GM21723 (cell line): ENCODE data around the gene PLCD1.
"Not testable (repeated sequence)": the region's sequence is repeated elsewhere in the genome, so short reads cannot be mapped to it uniquely, and the experiment has no call there.

Source experiments
- ATAC-seq: cut with Tn5 transposase; IDR thresholded peaks from one replicate; pipeline ENCODE4 v1.9.1; 2021; ENCODE audit warnings: mild to moderate bottlenecking, moderate library complexity; ENCODE audit not compliant: unreplicated experiment

PLCD1 gene

DNA sequence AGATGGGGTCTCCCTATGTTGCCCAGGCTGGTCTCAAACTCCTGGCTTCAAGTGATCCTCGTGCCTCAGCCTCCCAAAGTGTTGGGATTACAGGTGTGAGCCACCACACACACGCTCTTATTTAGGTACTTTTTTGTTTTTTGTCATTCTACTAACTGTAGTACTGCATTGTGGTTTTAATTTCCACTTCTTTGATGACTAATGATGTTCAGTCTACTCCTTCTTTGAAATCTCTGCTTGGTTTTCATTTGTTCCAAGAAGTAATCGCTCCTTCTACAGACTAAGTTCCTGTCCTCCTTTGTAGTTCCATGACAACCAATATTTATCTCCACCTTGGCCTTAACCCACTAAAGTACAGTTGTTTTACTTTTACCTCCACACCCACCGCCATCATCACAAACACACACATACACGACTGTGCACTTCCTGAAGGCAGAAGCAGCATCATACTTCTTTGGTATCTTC is 9.0 kb upstream of the PLCD1 start:
- ATAC-seq: no peak

DNA sequence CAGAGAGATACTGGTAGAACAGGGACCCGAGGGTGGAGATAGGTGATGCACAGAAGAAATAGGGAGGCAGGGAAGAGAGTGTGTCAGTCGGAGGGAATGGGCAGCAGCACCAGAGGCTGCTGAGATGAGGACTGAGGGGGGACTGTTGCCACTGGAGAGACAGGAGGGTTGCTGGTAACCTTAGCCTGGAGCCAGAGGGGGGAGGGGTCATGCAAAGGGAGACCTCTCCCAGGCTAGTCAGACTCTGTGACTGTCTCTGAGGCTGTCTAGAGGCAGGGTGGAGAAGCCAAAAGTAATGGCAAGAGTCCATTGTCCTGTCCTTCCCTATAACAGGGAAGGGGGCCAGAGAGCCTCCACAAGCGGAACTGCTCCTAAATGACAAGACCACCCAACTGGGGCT is 7.5 kb upstream of the PLCD1 start:
- ATAC-seq: no peak

DNA sequence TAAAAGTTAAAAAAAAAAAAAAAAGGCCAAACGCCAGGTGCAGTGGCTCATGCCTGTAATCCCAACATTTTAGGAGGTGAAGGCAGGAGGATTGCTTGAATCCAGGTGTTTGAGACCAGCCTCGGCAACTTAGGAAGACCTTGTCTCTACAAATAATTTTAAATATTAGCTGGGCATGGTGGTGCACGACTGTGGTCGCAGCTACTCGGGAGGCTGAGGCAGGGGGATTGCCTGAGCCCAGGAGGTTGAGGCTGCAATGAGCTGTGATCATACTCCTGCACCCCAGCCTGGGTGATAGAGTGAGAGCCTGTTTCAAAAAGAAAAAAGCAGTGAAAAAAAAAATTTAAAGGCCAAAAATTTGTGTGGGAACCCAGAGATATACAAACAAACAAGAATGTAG is 6.8 kb upstream of the PLCD1 start:
- no peak for ATAC-seq

DNA sequence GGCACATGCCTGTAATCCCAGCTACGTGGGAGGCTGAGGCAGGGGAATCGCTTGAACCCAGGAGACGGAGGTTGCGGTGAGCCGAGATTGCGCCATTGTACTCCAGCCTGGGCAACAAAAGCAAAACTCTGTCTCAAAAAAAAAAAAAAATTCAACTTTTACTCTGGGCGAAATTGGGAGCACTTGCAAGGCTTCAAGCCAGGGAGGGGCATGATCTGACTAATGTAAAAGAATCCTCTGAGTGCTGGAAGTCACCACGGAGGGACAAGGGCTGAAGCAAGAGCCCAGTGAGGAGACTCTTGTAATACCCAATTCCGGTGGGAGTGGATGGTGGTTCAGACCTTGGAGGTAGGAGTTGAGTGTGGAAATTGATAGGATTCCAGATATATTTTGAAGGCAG is 4.9 kb upstream of the PLCD1 start:
- ATAC-seq: not testable (repeated sequence)

DNA sequence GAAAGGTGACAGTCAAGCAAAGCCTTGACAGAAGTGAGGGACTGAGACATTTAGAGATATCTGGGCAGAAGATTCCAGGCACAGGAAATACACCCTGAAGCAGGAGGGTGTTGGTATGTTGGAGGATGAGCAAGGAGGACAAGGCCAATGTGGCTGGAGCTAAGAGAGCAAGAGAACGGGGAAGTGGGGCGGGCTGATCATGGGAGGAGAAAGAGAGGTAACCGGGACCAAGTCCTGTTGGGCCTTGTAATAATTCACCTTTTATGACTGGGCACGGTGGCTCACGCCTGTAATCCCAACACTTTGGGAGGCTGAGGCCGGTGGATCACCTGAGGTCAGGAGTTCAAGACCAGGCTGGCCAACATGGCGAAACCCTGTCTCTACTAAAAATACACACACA is 4.1 kb upstream of the PLCD1 start:
- ATAC-seq: not testable (repeated sequence)

DNA sequence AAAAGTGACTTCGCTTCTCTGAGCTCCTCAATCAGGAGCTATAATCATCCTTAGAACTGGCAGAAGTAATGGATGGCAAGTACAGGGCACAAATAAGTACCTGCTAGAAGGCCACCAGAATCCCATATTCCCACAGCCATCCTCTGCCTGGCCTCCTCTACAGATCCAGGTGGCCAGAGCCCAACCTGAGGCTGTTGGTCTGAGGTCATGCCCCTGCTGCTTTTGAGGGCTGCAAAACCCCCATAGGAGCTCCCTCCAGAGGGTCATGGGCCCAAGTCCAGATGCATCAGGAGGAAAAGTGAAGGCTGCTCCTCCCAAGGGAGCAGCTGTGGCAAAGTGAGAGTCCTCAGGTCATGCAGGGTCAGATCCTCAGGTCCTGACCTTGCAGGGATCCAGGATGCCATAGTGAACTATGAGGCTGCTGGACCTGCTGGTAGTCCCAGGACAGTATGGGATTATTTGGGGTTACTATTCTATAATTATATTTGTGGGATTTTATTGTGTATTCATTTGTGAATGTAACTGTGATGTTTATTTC is 3.0 kb upstream of the PLCD1 start:
- ATAC-seq: no peak

DNA sequence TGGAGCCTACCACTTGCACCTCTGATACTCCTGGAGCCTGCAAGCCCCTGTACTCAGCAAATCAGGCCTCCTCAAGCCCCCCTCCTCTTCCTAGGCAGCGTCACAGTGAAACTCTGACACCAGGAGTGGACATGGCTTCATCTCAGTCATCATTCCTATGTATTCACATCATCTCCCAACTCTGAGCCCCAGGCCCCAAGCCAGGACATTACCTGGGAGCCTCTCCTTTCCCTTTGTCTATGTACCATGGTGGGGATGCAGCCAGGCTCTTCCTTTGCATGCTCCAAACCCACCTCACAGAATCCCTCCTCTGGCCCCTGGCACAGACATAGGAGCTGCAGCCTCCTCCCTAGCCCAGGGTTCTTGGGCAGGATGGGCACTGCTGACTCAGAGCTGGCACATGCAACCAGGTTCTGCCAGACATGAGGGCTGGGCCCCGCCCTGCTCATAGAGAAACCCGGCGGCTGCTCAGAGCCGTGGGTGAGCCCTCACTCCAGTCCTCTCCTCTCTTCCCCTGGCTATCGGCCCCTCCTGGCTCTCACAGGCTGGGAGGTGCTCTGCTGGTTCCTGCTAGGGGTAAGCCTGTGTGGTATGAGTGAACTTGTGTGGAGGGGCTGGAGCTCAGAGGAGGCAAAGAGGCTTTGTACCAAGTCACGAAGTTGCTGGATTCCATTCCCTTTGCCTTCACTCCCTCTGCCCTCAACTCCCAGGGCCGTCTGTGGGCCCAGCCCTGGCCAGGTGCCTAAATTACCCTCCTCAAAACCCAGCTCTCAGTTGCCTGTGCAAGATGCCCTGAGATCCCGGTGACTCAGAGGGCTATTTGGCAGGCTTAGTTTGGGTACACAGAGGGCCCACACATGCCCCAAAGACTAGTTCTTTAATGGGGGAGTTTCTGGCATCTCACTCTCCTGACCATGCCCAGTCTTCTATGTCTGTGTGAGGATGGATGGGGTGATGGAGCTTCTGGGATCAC is 1.9 kb upstream of the PLCD1 start:
- no peak for ATAC-seq

DNA sequence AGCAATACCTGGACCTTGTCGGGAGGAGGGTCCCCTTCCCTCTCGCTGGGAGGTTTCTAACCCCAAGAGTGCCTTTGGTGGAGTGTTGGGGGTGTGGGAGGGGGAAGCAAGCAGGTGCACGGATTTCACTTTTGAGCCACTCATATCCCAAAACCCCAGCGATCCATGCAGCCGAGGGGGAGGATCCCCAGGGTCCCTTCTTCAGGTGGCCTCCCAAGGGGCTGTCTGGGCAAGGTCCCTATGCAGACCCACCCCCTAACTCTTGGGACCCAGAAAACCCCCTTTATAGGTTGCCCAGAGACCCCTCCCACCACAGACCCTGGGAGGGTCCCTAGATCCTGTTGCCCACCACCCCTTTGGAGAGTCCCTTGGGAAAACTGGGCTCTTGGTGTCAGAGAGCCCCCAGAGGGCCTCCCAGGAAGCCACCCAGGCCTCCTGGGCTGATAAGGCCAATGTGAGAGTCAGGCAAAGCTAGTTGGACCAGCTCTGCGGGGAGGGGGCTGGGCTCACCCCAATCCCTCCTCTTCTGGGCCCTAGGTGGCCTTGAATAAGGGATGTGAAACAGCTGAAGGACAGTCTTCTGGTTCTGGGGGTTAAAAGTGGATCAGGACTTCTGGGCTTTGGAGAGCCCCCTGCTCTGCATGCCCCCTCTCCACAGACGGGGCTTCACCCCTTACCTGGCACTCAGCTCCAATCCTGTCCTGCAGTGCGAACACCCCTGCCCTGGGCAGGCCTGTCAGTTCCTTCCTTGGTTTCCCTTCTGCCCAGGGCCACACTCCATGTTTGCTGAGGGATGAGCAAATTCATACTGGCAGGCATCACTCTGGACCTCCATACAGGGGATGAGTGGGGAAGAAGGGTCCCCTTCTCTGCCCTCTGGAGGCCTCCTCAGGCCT is 932 bp upstream of the PLCD1 start:
- ATAC-seq: no peak

DNA sequence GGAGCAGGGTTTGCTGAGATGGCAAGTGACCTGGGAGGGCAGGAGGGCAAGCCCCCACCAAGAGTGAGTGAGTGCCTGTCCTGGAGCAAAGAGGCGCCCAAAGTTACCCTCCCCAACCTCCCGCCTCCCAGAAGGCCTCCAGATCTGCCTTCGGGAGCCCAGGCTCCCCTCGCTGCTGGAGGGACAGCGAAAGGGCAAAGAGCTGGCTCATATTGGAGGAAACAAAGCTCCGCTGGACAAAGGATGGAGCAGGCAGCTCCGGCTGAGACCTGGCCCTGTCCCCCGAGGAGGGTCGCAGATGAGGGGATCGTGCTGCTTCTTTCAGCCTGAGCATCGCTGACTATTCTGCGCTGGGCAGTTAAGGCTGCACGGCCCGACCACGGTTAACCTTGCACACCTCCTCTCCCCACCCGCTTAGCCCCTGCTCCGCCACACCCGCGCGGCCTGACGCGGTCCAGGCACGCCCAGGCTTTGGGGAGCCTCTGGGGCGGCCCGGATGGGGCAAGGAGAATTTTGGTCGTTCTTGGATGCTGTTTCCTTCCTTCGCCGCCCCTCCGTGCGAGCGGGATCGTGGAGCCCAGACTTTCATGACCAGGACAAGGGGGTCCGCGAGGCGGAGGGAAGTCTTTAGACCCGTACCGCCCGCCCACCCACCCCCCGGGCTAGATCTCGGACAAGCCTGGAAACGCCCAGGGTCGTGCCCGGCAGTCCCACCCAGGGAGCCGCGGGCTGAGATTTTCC is 651 bp downstream of the PLCD1 start:
- ATAC-seq: no peak

DNA sequence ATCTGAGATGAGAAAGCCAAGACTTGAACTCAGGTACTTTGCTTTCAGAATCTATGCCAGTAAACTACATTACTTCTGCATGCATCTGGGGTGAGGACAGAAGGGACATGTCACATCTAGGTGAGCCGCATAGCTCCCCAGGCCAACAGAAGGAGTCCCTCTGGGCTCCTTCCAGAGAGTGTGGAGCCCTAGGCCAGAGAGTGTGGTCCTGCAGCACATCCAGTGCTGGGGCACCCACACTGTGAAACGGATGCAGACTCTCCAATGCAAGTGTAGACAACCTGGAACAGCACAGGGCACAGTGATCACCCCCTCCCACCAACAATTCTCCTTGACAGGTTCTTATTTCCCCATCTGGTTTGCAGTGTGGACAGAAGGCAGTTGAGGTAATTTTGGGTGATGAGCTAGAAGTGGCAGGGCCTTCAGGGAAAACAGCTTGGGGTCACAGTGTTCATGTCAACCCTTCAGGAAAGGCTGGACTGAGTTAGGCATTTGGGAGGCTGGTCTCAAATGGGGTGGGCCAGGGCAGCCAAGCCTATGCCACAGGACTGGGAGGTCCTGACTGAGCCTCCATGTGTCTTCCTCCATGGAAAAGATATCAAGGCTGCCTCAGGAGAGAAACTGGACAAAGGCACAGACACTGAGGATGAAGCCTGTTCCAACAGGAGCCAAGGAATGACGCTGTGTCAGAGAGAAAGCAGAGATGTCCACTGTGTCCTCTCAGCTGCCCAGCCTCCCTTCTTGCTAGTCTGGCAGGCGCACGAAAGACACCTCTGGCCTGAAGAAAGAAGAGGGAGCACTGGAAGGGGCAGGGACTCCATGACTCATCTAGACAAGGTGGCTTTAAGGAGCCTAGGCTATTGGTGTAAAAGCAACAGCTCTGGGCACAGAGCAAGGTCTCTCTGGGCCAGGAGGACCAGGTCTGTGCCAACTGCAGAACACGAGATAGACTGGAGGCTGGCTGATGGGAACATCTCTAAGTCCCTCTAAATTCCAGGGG is 1.7 kb downstream of the PLCD1 start:
- ATAC-seq: no peak

DNA sequence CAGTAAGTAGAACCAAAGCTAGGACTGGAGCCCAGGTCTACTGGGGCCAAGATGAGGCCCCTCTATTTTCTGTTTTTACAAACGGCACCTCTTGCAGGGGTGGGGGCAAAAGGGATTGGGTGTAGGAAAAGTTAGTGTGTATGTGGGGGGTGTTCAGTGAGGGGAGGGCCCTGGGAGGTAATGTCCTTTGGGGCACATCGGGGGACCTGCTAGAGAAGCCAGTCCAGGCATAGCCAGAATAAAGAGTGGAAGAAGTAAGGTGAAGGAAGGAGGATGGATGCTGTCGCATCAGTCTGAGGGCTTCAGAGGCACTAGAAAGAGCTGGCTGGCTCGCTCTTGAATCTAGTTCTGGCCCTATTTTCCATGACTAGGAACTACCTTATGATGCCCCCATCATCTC is 2.6 kb downstream of the PLCD1 start:
- ATAC-seq: no peak

DNA sequence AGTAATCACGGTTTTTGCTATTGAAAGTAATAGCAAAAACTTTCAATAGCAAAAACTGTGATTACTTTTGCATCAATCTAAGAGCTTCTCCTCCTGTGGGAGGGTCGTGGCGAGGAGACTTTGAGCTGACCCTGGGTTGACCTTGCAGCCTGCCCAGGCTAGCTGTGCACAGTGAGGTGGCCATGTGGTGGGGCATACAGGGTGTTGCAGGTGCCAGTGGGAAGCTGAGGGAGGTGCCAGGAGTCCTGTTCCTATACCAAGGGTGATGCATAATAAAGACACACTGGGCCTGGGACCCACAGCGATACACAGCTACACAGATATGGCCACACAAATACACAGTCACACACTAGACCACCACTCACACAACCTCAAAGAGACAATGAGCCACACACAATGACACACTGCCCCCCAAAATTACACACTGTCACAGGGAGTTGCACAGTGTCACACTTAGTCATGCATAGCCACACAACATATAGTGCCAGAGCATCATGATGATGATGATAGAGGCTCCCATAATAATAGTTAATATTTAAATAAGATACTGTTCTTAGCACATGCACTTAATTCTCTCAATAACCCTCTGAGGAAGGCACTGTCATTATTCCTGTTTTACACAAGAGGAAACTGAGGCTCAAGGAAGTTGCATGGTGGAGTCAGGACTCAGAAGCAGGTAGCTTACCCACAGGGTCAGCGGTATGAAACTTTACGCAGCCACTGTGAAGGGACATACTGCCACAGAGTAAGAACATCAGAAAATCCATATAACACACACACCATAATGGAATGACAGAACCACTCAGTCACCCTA is 6.3 kb downstream of the PLCD1 start:
- ATAC-seq: no peak

DNA sequence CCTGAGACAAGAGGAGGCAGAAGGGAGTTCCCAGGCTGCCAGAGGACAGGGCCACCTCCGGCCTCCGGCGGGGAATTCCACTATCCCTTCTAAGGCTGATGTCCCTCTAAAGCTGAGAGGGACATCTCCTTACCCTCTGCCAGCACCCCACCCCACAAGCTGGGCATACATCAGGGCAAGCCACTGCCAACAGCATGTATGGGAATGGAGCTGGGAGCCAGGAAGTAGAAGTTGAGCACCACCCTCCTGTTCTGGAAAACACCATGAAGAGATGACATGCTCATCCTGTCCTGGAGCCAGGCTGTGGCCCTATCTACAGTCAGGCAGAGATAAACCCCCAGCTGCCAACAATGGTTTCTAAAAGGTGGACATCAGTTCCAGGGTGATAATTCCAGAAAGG is 7.1 kb downstream of the PLCD1 start:
- ATAC-seq: no peak

DNA sequence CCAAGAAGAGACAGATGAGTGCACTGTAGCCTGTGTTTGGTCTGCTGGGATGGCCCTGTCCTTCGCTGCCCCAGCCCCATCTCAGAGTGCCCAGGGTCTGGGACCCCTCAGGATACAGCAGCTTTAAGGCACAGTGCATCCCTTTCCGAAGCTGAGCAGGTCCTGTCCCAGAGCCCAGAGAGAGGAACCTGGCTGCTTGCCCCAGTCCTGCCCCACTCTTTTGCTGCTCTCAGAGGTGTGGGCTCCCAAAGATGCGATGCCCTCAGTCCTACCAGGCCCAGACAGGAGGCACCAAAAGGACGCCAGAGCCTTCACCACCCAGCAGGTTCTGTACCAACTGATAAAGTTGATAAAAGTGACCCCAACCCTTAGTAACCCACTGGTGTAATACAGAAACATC is 8.2 kb downstream of the PLCD1 start:
- no peak for ATAC-seq

DNA sequence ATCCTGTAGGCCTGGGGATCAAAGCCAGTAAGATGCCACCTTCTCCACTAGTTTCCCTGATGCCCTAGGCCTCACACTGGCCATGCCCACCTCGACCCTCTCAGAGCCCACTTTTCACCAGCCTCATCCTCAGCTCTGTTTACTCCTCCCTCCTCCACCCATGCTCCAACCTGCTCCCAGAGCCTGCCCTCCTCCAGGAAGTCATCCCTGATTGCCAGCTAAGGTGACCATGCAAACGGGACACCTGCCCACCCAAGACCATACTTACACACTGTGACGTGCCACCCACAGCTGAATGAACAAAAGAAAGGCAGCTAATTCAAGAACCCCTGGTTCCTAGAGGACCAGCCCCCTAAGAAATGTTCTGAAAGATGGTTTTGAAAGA is 9.1 kb downstream of the PLCD1 start:
- ATAC-seq: no peak

DNA sequence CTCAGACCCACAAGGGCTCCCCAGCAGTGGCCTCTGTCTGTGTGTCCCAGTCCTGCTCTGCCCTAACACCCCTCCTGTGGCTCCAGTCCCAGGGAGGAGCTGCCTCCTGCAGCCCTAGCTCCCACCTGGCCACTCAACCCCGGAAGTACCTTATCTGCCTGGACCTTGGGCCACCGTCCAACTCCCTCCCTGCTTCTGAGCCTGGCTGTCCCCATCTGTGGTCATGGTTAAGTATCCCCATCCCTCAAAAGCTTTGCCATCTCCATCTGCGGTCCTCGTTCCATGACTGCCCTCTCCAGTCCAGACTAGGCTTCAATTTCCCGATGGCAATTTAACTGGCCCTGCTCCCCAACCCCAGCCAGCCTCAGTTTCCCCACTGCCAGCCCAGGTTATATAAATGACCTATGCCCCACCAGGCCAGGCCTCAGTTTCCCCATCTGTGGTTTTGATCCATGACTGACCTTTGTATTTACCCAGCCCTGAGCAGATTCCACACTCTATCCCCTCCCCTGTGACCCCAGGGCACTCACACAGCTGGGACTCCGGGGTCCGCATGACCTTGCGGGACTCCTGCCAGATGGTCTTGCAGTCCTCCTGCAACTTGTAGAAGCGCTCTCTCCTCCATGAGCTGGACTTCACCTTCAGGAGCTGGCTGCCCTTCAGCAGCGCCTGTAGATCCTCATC is 9.6 kb downstream of the PLCD1 start:
- ATAC-seq: no peak

DNA sequence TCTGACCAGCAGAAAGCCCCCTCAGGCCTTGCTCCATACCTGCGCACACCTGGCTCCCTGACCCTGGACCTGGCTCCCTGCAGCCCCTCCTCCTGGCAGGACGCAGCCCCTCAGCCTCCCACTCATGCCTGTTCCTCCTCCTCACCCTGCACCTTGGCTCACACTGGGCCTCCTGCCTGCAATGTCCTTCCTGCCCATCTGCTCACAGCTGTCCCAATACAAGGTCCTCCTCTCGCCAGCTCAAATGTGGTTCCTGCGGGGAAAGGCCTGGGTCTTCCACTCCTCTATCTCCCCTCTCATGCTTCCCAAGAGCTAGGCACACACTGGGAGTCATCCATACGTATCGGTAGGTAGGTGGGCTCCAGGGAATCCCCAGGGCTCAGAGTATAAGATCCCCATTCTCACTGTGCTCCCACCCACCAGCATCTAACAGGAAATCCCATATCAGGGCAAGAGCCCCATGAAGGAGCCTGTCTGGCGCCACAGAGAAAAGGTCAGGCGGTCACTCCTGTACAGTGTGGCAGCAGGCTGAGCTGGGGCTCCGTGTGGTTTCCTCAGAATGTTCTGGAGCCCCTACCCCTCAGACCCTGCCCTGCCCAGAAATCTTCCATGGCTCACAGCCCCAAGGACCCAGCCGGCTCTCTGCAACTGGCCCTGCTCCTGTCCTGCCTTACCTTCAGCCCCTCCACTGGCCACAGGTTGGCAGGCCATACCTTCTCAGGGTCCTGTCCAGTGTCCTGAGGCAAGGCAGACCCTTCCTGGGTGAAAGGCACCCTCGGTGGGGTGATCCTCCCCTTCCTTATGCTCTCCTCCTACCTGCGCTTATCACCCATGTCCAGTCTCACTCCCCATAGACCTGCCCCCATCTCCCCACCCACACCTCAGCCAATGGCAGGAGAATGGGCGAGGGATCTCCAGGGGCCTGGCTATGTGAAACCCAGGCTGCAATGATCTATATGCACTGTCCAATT is 10.9 kb downstream of the PLCD1 start:
- ATAC-seq: no peak
